Mesendoderm (in vitro differentiated cells): Measurements from ENCODE around the gene PSG4.
"Not testable (repeated sequence)": the region's sequence is repeated elsewhere in the genome, so short reads cannot be mapped to it uniquely, and the experiment has no call there.

Source experiments
- DNase-seq: peaks from one replicate; pipeline ENCODE4 v3.0.0; 2013
- H2AK5ac ChIP-seq: 2 replicates; pipeline ENCODE4 v1.6.1; 2013; ENCODE audit warnings: low read length, inconsistent platforms
- H2BK120ac ChIP-seq: 2 replicates; pipeline ENCODE4 v1.6.1; 2013; ENCODE audit warnings: low read depth, mild to moderate bottlenecking, low read length, moderate library complexity, mixed read lengths
- H2BK15ac ChIP-seq: replicated peaks from 2 replicates; pipeline ENCODE4 v1.6.1; 2013; ENCODE audit warnings: low read depth, mild to moderate bottlenecking, moderate library complexity
- H2BK5ac ChIP-seq: 2 replicates; pipeline ENCODE4 v1.6.1; 2013; ENCODE audit warnings: low read length, inconsistent platforms
- H3K18ac ChIP-seq: 2 replicates; pipeline ENCODE4 v1.6.1; 2013; ENCODE audit warnings: mild to moderate bottlenecking, low read length, mixed read lengths
- H3K23ac ChIP-seq: one replicate; pipeline ENCODE4 v1.6.1; 2013; ENCODE audit warnings: low read length
- H3K27ac ChIP-seq: 2 replicates; pipeline ENCODE4 v1.5.1; 2013; ENCODE audit warnings: low read depth, mild to moderate bottlenecking, inconsistent platforms, low read length, moderate library complexity
- H3K27me3 ChIP-seq: 2 replicates; pipeline ENCODE4 v1.6.1; 2013; ENCODE audit warnings: low read length, control low read depth, mild to moderate bottlenecking, inconsistent platforms; ENCODE audit not compliant: insufficient read depth, poor library complexity
- H3K36me3 ChIP-seq: 2 replicates; pipeline ENCODE4 v1.6.1; 2013; ENCODE audit warnings: low read length, inconsistent platforms; ENCODE audit not compliant: control insufficient read depth, insufficient read depth
- H3K4ac ChIP-seq: one replicate; pipeline ENCODE4 v1.6.1; 2013; ENCODE audit warnings: low read depth, mild to moderate bottlenecking, low read length, moderate library complexity
- H3K4me1 ChIP-seq: 2 replicates; pipeline ENCODE4 v1.6.1; 2013; ENCODE audit warnings: low read depth, low read length, inconsistent platforms; ENCODE audit not compliant: control insufficient read depth
- H3K4me2 ChIP-seq: 2 replicates; pipeline ENCODE4 v1.6.1; 2013; ENCODE audit warnings: low read length
- H3K4me3 ChIP-seq: 2 replicates; pipeline ENCODE4 v1.5.1; 2013; ENCODE audit warnings: mild to moderate bottlenecking, low read length
- H3K56ac ChIP-seq: one replicate; pipeline ENCODE4 v1.6.1; 2013; ENCODE audit warnings: low read length
- H3K79me1 ChIP-seq: 2 replicates; pipeline ENCODE4 v1.6.1; 2013; ENCODE audit warnings: low read length, inconsistent platforms
- H3K79me2 ChIP-seq: 2 replicates; pipeline ENCODE4 v1.6.1; 2013; ENCODE audit warnings: mild to moderate bottlenecking, low read length; ENCODE audit not compliant: control insufficient read depth, insufficient read depth
- H3K9ac ChIP-seq: 2 replicates; pipeline ENCODE4 v1.6.1; 2013; ENCODE audit warnings: low read length, inconsistent platforms
- H4K5ac ChIP-seq: one replicate; pipeline ENCODE4 v1.6.1; 2013; ENCODE audit warnings: low read length
- H4K8ac ChIP-seq: one replicate; pipeline ENCODE4 v1.6.1; 2013; ENCODE audit warnings: low read depth, mild to moderate bottlenecking, control low read depth, low read length, moderate library complexity
- WGBS: extraction: QIAGEN DNeasy Blood & Tissue Kit; methylation state at CpG from one replicate; pipeline ENCODE4 v1.1.7; 2013; ENCODE audit warnings: low lambda C conversion rate, missing lambda C conversion rate; ENCODE audit not compliant: insufficient coverage; ENCODE audit errors: extremely low coverage; 5-methylcytosine and 5-hydroxymethylcytosine counted together

Gene PSG4

DNA sequence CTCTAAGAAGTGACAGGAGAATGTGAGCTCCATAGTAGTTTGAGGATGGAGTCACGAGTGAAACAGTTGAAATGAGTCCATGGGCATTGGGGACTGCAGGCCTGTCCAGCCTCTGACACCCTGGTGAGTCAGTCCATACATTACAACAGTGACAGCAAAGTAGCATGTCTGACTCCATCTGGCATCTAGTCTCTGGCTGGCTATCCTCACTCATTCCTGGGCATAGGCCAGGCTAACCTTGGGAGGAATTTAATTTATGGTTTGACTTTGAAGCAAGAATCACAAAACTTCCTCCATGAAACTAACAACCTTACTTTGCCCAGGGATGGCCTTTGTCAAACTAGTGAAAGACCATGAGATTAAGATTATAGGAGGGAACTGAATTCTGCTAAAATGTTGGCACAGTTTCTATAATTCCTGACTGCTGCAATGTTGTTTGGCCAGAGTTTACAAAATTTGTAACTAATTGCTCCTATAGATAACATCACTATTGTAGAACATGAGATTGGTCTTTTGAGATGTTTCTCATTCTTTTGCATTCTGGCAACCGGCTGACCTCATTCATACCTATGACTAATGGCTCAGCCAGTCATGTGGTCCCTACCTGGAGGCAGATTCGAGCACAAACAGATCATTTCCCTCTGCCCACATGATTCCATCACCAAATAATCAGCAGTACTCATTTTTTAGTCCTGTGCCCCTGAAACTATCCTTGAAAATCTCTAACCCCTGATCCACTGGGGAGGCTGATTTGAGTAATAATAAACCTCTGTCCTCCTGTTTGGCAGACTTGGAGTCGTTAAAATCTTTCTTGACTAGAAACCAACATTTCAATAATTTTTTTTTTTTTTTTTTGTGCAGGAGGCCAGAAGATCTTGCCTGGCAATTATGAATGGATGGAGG, 23.3 kb downstream of the PSG4 start:
- H2BK15ac ChIP-seq, H2BK120ac ChIP-seq, H4K5ac ChIP-seq, H3K23ac ChIP-seq, H4K8ac ChIP-seq, H2AK5ac ChIP-seq, H3K27ac ChIP-seq, H3K79me1 ChIP-seq, H3K4me2 ChIP-seq, H3K9ac ChIP-seq, H3K56ac ChIP-seq, H3K4me1 ChIP-seq, H3K4me3 ChIP-seq, H3K27me3 ChIP-seq, H3K36me3 ChIP-seq, H3K18ac ChIP-seq, H3K79me2 ChIP-seq, H2BK5ac ChIP-seq, DNase-seq, H3K4ac ChIP-seq: not testable (repeated sequence)
- no CpG with 5 or more reads among the region's 4 CpGs for whole genome bisulfite sequencing

GRCh38 chr19:43179569-43180147, 25.8 kb downstream of the PSG4 start:
- H3K27me3 ChIP-seq, H3K9ac ChIP-seq, H3K18ac ChIP-seq, H4K8ac ChIP-seq, H3K36me3 ChIP-seq, H3K79me2 ChIP-seq, H2BK15ac ChIP-seq, H3K79me1 ChIP-seq, H2BK5ac ChIP-seq, H3K27ac ChIP-seq, DNase-seq, H3K4me3 ChIP-seq, H4K5ac ChIP-seq, H3K4me1 ChIP-seq, H2AK5ac ChIP-seq, H3K23ac ChIP-seq, H3K56ac ChIP-seq, H3K4me2 ChIP-seq, H2BK120ac ChIP-seq, H3K4ac ChIP-seq: not testable (repeated sequence)
- WGBS, result no CpG with 5 or more reads among the region's 1 CpG

- H3K27ac ChIP-seq, H3K4ac ChIP-seq, H3K36me3 ChIP-seq, H3K27me3 ChIP-seq, H2BK120ac ChIP-seq, H3K4me3 ChIP-seq, H3K4me2 ChIP-seq, H4K8ac ChIP-seq, H3K9ac ChIP-seq, H2AK5ac ChIP-seq, H3K79me2 ChIP-seq, H3K79me1 ChIP-seq, DNase-seq, H3K18ac ChIP-seq, H2BK5ac ChIP-seq, H3K56ac ChIP-seq, H4K5ac ChIP-seq, H3K23ac ChIP-seq, H3K4me1 ChIP-seq, H2BK15ac ChIP-seq: not testable (repeated sequence)
- WGBS, result no CpG with 5 or more reads among the region's 3 CpGs
Observed at GRCh38 chr19:43178577-43178976, 26.9 kb downstream of the PSG4 start.

DNA sequence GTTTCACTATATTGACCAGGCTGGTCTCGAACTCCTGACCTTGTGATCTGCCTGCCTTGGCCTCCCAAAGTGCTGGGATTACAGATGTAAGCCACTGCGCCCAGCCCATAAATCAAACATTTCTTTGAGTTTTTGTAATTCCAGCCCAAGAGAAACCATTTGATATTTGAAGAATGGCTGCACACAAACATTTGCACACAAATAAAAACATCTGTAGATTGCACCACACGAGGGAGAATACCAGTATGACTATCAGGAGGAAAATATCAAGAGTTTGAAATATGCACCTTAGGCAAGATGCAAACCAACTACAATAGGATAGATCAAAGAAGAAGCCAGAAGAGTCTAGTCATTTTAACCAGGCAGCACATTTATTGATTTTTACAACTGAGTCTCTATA, 39.5 kb downstream of the PSG4 start:
- not testable (repeated sequence) for H3K23ac ChIP-seq, H3K4me3 ChIP-seq, H3K4me2 ChIP-seq, H3K27ac ChIP-seq, H2AK5ac ChIP-seq, H3K36me3 ChIP-seq, H3K18ac ChIP-seq, H3K4me1 ChIP-seq, DNase-seq, H3K27me3 ChIP-seq, H2BK15ac ChIP-seq, H2BK5ac ChIP-seq, H3K79me1 ChIP-seq, H3K4ac ChIP-seq, H2BK120ac ChIP-seq, H4K8ac ChIP-seq, H3K79me2 ChIP-seq, H3K9ac ChIP-seq, H4K5ac ChIP-seq, H3K56ac ChIP-seq
- no CpG with 5 or more reads among the region's 3 CpGs for WGBS

GRCh38 chr19:43163135-43163534, 42.3 kb downstream of the PSG4 start:
- not testable (repeated sequence) for H2AK5ac ChIP-seq, H2BK120ac ChIP-seq, H3K9ac ChIP-seq, H3K18ac ChIP-seq, H4K8ac ChIP-seq, H3K4me2 ChIP-seq, H3K4me3 ChIP-seq, H3K4me1 ChIP-seq, H3K27ac ChIP-seq, H2BK5ac ChIP-seq, H3K79me1 ChIP-seq, H2BK15ac ChIP-seq, H4K5ac ChIP-seq, H3K27me3 ChIP-seq, H3K23ac ChIP-seq, H3K4ac ChIP-seq, H3K56ac ChIP-seq, H3K79me2 ChIP-seq, DNase-seq, H3K36me3 ChIP-seq
- WGBS, result no CpG with 5 or more reads among the region's 3 CpGs
